Measurements from ENCODE around the gene NDUFA5.
A peak's percentile ranks its signal among the peaks of the same experiment; 100 is the strongest.

The NDUFA5 gene

DNA sequence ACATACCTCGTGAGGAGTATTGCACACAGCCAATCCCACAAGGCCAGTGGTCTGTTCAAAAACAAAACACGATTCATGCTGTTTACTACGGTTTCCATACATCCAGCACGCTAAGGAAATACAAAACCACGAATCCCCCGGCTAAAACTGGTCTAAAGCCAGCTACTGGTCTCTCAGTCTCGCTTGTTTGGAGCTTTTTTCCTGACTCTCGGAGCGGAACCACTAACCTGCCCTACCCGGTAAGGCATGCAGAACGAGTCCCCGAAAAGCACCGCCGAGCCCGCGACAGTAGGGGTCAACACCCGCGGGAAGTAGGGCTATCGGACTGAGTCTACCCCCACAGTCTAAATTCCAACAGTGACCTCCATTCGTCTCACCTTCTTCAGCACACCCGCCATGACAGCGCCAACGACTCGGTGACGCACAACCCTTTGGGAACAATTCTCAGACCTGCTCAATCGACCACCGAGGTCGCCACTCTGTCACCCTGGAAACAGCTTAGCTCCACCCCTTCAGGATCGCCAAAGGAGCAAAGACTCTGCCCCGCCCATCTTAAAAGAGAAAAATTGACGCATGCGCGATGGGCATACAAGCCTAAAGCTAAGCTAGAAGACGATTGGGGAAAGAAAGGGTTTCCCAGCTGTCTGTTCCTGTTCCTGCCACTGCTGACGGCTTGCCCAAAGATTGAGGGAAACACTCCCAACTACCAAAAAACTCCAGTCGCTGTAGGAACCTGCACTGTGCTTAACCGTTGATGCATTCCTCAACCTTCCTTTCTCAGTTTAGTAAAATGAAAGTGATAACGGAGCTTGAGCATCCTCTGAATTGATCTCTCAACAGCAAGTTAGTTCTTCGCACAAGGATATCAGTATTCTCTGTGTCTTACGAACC lies at the start of gene NDUFA5:
TSS of gene NDUFA5 (minus strand) at position 421 of the 891 bp plus-strand sequence. CDS start at position 398, 23 bp downstream.
- DNase-seq (ENCODE audit: low spot score) = peak; percentile 98

- no peak for DNase-seq (ENCODE audit: low spot score)
Measured at GRCh38 chr7:123604739-123605138, 47.1 kb upstream of the NDUFA5 start.

GRCh38 chr7:123602648-123603047 lies 45.0 kb upstream of the NDUFA5 start:
- DNase-seq (ENCODE audit: low spot score) = no peak

- no peak for DNase-seq (ENCODE audit: low spot score)
Measured at GRCh38 chr7:123601530-123601929, 43.9 kb upstream of the NDUFA5 start, which contains the start of gene ASB15. TSS of gene ASB15 (plus strand) at chr7:123601821. CDS start at chr7:123614503, 12,682 bp downstream.

GRCh38 chr7:123600876-123601275 lies 43.3 kb upstream of the NDUFA5 start:
- DNase-seq (ENCODE audit: low spot score) = no peak

DNA sequence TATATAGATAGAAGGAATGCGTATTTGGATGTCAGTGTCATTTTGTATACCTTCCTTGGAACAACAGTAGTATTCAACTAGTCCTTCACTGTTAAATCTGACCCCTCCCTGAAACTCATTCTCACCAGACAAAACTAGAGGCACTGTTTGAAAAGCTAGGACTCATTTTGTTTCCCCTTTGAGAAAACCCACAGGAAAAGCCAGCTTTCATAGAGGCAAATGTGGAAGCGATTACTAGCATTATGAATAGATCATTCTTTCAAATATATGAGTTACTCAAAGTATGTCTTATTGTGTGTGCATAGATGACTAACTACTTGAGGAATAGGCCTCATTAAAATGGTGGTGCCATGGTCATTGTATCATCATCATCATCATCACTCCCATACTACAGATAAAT lies 42.1 kb upstream of the NDUFA5 start:
- no peak for DNase-seq (ENCODE audit: low spot score)

DNA sequence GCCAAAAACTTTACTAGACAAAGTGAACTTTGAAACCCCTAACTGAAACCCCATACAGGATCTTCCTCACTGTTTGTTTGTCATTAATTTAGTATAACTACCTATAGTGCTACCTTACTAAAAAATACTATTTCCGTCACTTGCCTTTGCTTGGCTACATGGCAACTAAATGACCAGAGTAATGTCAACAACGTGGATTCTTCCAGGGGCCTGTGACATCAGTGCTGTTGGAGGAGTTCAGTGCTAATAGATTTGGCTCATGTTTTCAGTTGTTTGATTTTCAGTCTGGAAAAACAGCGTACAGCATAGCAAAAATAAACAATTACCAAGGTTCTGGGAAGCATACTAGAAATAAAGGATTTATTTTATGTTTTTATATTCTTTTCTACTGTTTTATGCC lies 41.0 kb upstream of the NDUFA5 start:
- DNase-seq (ENCODE audit: low spot score) = no peak

- DNase-seq (ENCODE audit: low spot score) = no peak
Measured at GRCh38 chr7:123594813-123595241, 37.2 kb upstream of the NDUFA5 start.

GRCh38 chr7:123588376-123588775 lies 30.8 kb upstream of the NDUFA5 start:
- no peak for DNase-seq (ENCODE audit: low spot score)

- no peak for DNase-seq (ENCODE audit: low spot score)
Measured at GRCh38 chr7:123583821-123584220, 26.2 kb upstream of the NDUFA5 start.

- DNase-seq (ENCODE audit: low spot score) = no peak
Measured at GRCh38 chr7:123581162-123581459, 23.5 kb upstream of the NDUFA5 start.

- peak; percentile 9 for DNase-seq (ENCODE audit: low spot score)
Measured at GRCh38 chr7:123580406-123581161, 23.0 kb upstream of the NDUFA5 start.

DNA sequence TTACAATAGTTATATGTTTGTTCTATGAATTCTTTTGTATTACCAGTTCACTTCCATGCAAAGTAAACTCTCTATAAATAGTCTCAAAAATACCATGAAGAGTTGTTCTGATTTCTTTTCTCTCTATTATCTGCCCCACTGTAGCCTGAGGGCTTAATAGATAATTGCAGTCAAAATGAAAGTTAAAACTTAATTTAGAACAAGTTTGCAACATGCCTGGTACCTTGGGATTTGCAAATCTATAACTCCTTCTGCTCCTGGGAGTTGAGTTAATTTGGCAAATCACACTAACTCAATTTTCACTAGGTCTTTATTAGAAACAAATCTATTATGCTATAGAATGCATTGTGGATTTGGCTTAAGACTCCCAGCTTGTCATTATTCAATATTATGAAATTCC lies 21.8 kb upstream of the NDUFA5 start:
- no peak for DNase-seq (ENCODE audit: low spot score)

DNA sequence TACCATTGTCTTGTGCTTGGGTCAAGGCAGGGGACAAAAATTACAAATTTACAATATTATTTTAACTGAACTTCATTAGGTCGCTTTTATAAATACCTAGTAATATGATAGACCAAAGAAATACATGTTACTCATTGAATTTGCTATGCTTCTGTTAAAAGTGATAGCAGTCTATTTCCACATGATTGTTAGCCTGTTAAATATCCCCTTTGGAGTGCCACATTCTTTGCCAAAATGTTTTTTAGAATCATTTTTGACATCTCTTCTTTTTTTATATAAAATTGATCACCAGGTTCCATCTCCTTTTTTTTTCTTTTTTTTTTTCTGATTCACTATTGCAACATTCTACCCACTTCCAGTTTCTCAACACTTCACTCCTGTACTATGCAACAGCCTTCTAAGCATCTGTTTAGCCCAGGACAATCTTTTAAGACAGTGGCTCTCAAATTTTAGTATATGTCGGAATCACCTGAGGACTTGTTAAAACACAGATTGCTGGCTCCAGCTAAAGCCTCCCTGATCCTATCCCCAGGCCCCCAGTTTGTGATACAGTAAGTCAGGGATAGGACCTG lies 16.4 kb upstream of the NDUFA5 start:
- no peak for DNase-seq (ENCODE audit: low spot score)

DNA sequence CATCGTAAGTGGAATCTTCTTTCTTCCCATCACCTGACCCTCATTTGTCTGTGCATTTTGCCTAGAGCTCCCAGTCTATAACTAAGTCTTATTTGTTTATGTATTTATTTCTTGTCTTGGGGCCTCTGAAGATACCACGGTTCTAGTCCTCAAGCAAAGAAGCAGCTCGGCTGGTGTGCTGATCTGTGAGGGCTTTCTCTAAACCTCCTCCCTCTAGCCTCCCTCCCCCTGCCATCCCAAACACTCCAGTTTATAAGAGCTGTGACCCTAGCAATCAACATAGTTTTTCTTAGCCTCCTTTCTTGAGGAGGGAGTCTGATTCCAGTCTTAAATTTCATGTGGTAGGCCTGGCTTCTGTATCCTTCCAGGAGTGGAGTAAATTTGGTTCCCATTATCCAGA lies 15.7 kb upstream of the NDUFA5 start:
- DNase-seq (ENCODE audit: low spot score) = no peak

GRCh38 chr7:123571684-123572083 lies 14.1 kb upstream of the NDUFA5 start:
- no peak for DNase-seq (ENCODE audit: low spot score)

- no peak for DNase-seq (ENCODE audit: low spot score)
Measured at GRCh38 chr7:123571187-123571586, 13.6 kb upstream of the NDUFA5 start.

GRCh38 chr7:123570390-123571182 lies 13.0 kb upstream of the NDUFA5 start:
- no peak for DNase-seq (ENCODE audit: low spot score)

DNA sequence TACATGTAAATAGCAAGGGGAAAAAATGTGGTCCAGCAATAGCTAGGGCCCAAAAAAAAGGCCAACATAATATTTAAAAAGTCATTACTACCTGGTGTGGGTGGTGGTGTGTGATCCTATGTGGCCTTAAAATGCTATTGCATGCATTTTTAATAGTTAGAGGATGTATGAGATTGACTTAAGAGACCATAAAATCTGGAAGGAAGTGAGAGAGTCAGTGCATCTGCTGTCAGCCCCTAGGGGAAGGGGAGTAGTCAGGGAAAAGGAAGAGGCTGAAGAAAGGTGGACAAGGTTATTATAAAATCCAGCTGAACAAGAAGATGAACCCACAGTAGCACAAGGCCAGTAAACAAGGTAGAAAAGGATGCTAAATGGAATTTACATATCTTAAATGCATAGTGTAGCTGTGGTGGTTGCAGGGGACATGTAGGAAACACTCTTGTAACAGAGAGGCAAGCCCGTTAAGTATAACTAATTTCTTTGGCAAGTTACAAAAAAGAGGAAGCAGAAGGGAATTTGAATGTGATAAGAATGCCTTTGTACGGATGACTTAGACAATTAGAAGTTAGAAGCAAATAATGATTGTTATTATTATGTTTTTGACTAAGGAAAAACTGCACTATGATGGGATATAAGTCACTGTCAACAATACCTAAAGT lies 11.9 kb upstream of the NDUFA5 start:
- DNase-seq (ENCODE audit: low spot score) = no peak

GRCh38 chr7:123562121-123562520 lies 4.5 kb upstream of the NDUFA5 start:
- no peak for DNase-seq (ENCODE audit: low spot score)

GRCh38 chr7:123558289-123558874 lies 764 bp upstream of the NDUFA5 start:
- no peak for DNase-seq (ENCODE audit: low spot score)

All from activated CD4-positive, alpha-beta T cell treated with anti-CD3 and anti-CD28 coated beads, Interleukin-2, Interleukin-4, amounts not matched to agents 100 ng/mL and 50 ng/mL, durations not matched to agents 16 hours and 8 hours (primary cell).